OCI-LY7 (cell line): Measurements from ENCODE around the gene TNXB.

ENCODE experiments used
- EZH2phosphoT487 ChIP-seq: fragments of 200-600 bp; sonication (generic); IDR thresholded peaks from 2 replicates; pipeline ENCODE4 v1.6.1; 2018; ENCODE audit warnings: low read depth, borderline replicate concordance, mild to moderate bottlenecking, mixed run types, antibody characterized with exemption, low read length, moderate library complexity, mixed read lengths
- TF ChIP-seq, protein P1 (sequence below): fragments of 200-600 bp; sonication (generic); conservative IDR thresholded peaks from 2 replicates; pipeline ENCODE4 v1.5.1; 2014; ENCODE audit warnings: mild to moderate bottlenecking, antibody characterized with exemption, low read length, moderate library complexity, mixed read lengths

DNA sequence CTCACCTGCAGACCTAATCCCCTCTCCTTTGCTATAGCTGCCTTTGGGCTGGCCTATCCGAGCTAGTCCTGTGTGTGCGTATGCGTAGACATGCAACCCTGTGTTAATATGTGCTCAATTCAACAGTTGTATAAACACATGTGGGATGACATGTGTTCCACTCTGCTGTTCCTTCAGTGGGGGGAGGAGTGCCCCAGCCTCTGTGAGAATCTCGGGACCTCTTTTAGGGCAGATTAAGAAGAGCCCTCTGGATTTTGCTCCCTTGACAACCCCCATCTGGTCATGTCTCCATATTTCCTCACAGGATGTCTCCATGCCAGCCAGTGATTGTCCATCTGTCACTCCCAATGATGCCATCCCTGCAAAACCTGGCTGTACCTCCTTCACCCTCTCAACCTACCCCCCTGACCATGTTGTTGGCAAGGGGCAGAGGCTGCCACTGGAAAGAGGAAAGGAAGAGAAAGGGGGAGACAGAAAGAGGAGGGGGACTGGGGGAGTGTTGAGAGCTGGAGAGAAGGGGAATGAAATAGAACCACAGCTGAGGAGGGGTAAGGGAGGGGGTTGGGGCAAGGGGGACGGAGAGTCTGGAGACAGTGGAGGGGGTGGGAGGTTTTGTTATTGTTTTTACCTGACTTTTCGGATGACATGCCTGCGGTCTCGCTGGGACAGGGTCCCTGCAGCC lies 42.2 kb upstream of the TNXB start:
- TF ChIP-seq, protein P1, sequence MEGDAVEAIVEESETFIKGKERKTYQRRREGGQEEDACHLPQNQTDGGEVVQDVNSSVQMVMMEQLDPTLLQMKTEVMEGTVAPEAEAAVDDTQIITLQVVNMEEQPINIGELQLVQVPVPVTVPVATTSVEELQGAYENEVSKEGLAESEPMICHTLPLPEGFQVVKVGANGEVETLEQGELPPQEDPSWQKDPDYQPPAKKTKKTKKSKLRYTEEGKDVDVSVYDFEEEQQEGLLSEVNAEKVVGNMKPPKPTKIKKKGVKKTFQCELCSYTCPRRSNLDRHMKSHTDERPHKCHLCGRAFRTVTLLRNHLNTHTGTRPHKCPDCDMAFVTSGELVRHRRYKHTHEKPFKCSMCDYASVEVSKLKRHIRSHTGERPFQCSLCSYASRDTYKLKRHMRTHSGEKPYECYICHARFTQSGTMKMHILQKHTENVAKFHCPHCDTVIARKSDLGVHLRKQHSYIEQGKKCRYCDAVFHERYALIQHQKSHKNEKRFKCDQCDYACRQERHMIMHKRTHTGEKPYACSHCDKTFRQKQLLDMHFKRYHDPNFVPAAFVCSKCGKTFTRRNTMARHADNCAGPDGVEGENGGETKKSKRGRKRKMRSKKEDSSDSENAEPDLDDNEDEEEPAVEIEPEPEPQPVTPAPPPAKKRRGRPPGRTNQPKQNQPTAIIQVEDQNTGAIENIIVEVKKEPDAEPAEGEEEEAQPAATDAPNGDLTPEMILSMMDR = no peak
- no peak for TF ChIP-seq EZH2phosphoT487
